Heart left ventricle (tissue), 16 donors: ENCODE data around the gene LEPR. TPM values are rescaled to one million over a fixed set of nuclear protein-coding genes. Genes with fewer than 3 reads are reported as not detected.

Experiments
- ATAC-seq, 4 donors: fragments of 200-7000 bp; cut with Tn5 transposase; one replicate each; pipeline ENCODE4 v1.9.1; 2020 to 2022; ENCODE audit warnings: moderate library complexity in 4 of 4, mild to moderate bottlenecking in 3 of 4, moderate number of reproducible peaks in 1 of 4
- DNase-seq, 5 donors: peaks; one replicate each; pipeline ENCODE4 v3.0.0-alpha.2; 2020
- H3K27ac ChIP-seq, 12 donors: fragments of 200-600 bp; sonication (generic) in 4 of 12; one replicate each; pipeline versions ENCODE4 v1.5.0 to v1.8.0; 2016 to 2022; ENCODE audit warnings: mild to moderate bottlenecking in 2 of 12
- H3K27me3 ChIP-seq, 9 donors: fragments of 200-600 bp; sonication (generic) in 2 of 9; one replicate each; pipeline versions ENCODE4 v1.5.1 to v1.8.0; 2016 to 2022; ENCODE audit warnings: mild to moderate bottlenecking in 3 of 9
- H3K36me3 ChIP-seq, 9 donors: fragments of 200-600 bp; sonication (generic) in 2 of 9; one replicate each; pipeline versions ENCODE4 v1.5.0 to v1.8.0; 2018 to 2022; ENCODE audit warnings: mild to moderate bottlenecking in 2 of 9
- H3K4me1 ChIP-seq, 12 donors: fragments of 200-600 bp; sonication (generic) in 4 of 12; one replicate each; pipeline versions ENCODE4 v1.5.0 to v1.8.0; 2016 to 2022; ENCODE audit warnings: mild to moderate bottlenecking in 3 of 12
- H3K4me3 ChIP-seq, 12 donors: fragments of 200-600 bp; sonication (generic) in 4 of 12; one replicate each; pipeline versions ENCODE4 v1.5.0 to v1.8.0; 2017 to 2022; ENCODE audit warnings: mild to moderate bottlenecking in 9 of 12, moderate library complexity in 4 of 12
- H3K9me3 ChIP-seq, 12 donors: fragments of 200-600 bp; sonication (generic) in 4 of 12; one replicate each; pipeline versions ENCODE4 v1.5.0 to v1.8.0; 2016 to 2022; ENCODE audit warnings: mild to moderate bottlenecking in 1 of 12
- CTCF ChIP-seq, 12 donors: fragments of 200-600 bp; sonication (generic) in 4 of 12; IDR thresholded peaks; one replicate each; pipeline versions ENCODE4 v1.5.0 to v1.8.0; 2018 to 2022; ENCODE audit warnings: antibody characterized with exemption in 12 of 12, mild to moderate bottlenecking in 5 of 12
- POLR2A ChIP-seq, 2 donors: fragments of 450-650 bp; IDR thresholded peaks; one replicate each; pipeline ENCODE4 v1.6.1; 2017; ENCODE audit warnings: antibody characterized with exemption in 2 of 2, mild to moderate bottlenecking in 2 of 2, moderate library complexity in 2 of 2
- WGBS, 4 donors: extraction: QIAGEN DNeasy Blood & Tissue Kit in 2 of 4; methylation state at CpG; one replicate each; pipeline versions ENCODE4 v1.1.5 to v1.1.7; 2013 to 2018; 5-methylcytosine and 5-hydroxymethylcytosine counted together
- intact Hi-C, 10 donors: fragments of 100-400 bp; cut with DNase I; formaldehyde crosslinking; loops; one replicate each; pipeline versions ENCODE4 v1.11.1 to v1.14.2; 2022
- polyA plus RNA-seq, 2 donors: library from polyadenylated mRNA; stranded (reverse); fragments of 200-250 nt; gene quantifications; one replicate each; pipeline ENCODE4 v1.2.3, GENCODE V29; 2013
- total RNA-seq, 9 donors: library from RNA; depleted of rRNA in 2 of 9; stranded (reverse); fragments of >200 nt in 2 of 9; fragmentation: NEBNext Ultra II Directional in 3 of 9; extraction: Animal tissue kit (Norgen Biotek cat#: 25700) in 3 of 9; gene quantifications; one replicate each; pipeline versions ENCODE4 v1.1.0 to v1.2.4, GENCODE V29; 2016 to 2023
- donor health status: ischemic (EF 13 %, LVEDD 7.1; RV severe dilation, severe dysfunction).
- donor health status: healthy with polysubstance abuse.
- donor health status: DM: no; HTN: yes; CAD: no.
- donor health status: DM: no; HTN: no; CAD: no.
- donor health status: ischemic (EF 25% LVEDD 6.9; RV normal size, moderate dysfunction).
- donor health status: ischemic (EF 25% LVEDD 5.7; RV mildly dilated, moderate dysfunction).
- donor health status: healthy.
- donor health status: DM: yes; HTN: yes; CAD: no.
- donor health status: ischemic (EF 35%, LVEDD 5.7; RV mildly dilated, moderate dysfunction).
- donor health status: nonischemic (EF 11% LVEDD 7.7; RV severe dilation, severe dysfunction).
- donor health status: DM: yes; HTN: yes; CAD: no.
- donor health status: PGD.
- donor health status: ischemic (EF 29% LVEDD 5.4; RV normal size, mild dysfunction).
- donor health status: nonischemic (EF 23%, LVEDD 6.1; RV moderate dilation, normal function).

The LEPR gene
- total and polyA plus RNA-seq, 11 donors = 1.5 to 11.6 (median 5.0) TPM

- Histone ChIP-seq H3K4me1 (peaks cover 0 to 29% (median 6%) of the 10 kb centered on the region in 12 donors), H3K9me3 (no peaks in the 10 kb centered on the region), H3K4me3 (no peak overlapping the region), H3K36me3 (peaks cover 0 to 56% (median 39%) of the 10 kb centered on the region in 9 donors), H3K27me3 (no peaks in the 10 kb centered on the region), H3K27ac (no peak overlapping the region)
- intact Hi-C loops = loop anchor here in 9 of 10 donors (5.0 to 10.0 kb wide), 5 partner anchors 93 to 253 kb away; no protein-coding TSS in a partner anchor
- TF ChIP-seq CTCF (IDR thresholded peaks at IDR 0.05) = peak in 2 of 12 donors; percentile 20 to 39
- TF ChIP-seq POLR2A (IDR thresholded peaks at IDR 0.05) = no peak
- ATAC-seq = no peak
- DNase-seq = no peak
- WGBS, 4 donors = 86 to 95% (median 94%) methylated on average over 1 of the region's 1 CpG
These were observed 13.8 kb downstream of the LEPR start for GRCh38 chr1:65434255-65434654.

- no peak for DNase-seq
- intact Hi-C loops = loop anchor here in 9 of 10 donors (5.0 to 10.0 kb wide), 5 partner anchors 93 to 253 kb away; no protein-coding TSS in a partner anchor
These were observed 14.3 kb downstream of the LEPR start for GRCh38 chr1:65434760-65435159.

GRCh38 chr1:65435987-65436386 lies 15.5 kb downstream of the LEPR start:
- TF ChIP-seq CTCF (IDR thresholded peaks at IDR 0.05) (no peak), POLR2A (IDR thresholded peaks at IDR 0.05) (no peak)
- H3K36me3 ChIP-seq = peaks cover 0 to 43% (median 26%) of the 10 kb centered on the region in 9 donors
- H3K9me3 ChIP-seq = no peaks in the 10 kb centered on the region
- peaks cover 0 to 11% (median 0%) of the 10 kb centered on the region in 12 donors for H3K4me1 ChIP-seq
- intact Hi-C loops = loop anchor here in 1 of 10 donors (10.0 kb wide), 1 partner anchor 149 kb away; no protein-coding TSS in a partner anchor
- no peak overlapping the region for H3K27ac ChIP-seq
- ATAC-seq (no peak), DNase-seq (no peak)
- no peak overlapping the region for H3K4me3 ChIP-seq
- no peaks in the 10 kb centered on the region for H3K27me3 ChIP-seq
- 66 to 73% (median 70%) methylated on average over 2 of the region's 2 CpGs for WGBS, 4 donors

More at GRCh38 chr1:65434760-65435159, 14.3 kb downstream of the LEPR start:
- Histone ChIP-seq H3K4me3 (no peak overlapping the region), H3K36me3 (peaks cover 0 to 53% (median 38%) of the 10 kb centered on the region in 9 donors), H3K9me3 (no peaks in the 10 kb centered on the region), H3K27ac (no peak overlapping the region), H3K27me3 (no peaks in the 10 kb centered on the region), H3K4me1 (peaks cover 0 to 24% (median 3%) of the 10 kb centered on the region in 12 donors)
- ATAC-seq = no peak
- WGBS, 4 donors = 71 to 84% (median 76%) methylated on average over 3 of the region's 3 CpGs
- TF ChIP-seq CTCF (IDR thresholded peaks at IDR 0.05) = no peak
- TF ChIP-seq POLR2A (IDR thresholded peaks at IDR 0.05) = no peak

- Histone ChIP-seq H3K4me1 (peaks cover 0 to 5% (median 0%) of the 10 kb centered on the region in 12 donors), H3K9me3 (no peaks in the 10 kb centered on the region), H3K27me3 (no peaks in the 10 kb centered on the region), H3K27ac (no peak overlapping the region), H3K4me3 (no peak overlapping the region), H3K36me3 (peaks cover 0 to 30% (median 13%) of the 10 kb centered on the region in 9 donors)
- intact Hi-C loops = loop anchor here in 1 of 10 donors (10.0 kb wide), 1 partner anchor 147 kb away; no protein-coding TSS in a partner anchor
- ATAC-seq (no peak), DNase-seq (no peak)
- WGBS, 4 donors = 96 to 98% (median 97%) methylated on average over 7 of the region's 7 CpGs
- no peak for TF ChIP-seq POLR2A (IDR thresholded peaks at IDR 0.05)
- TF ChIP-seq CTCF (IDR thresholded peaks at IDR 0.05) = no peak
These were observed 17.1 kb downstream of the LEPR start for GRCh38 chr1:65437616-65438015.
